SU-DHL-6 (cell line): ENCODE data around the gene CCDC136.

Experiments used
- CTCF ChIP-seq: fragments of 200-600 bp; sonication (generic); IDR thresholded peaks from one replicate; pipeline ENCODE4 v1.5.1; 2017; ENCODE audit warnings: antibody characterized with exemption, mild to moderate bottlenecking, low read length, moderate library complexity; ENCODE audit not compliant: insufficient read depth, poor library complexity, severe bottlenecking
- EZH2phosphoT487 ChIP-seq: fragments of 200-600 bp; sonication (generic), shearing (Covaris generic); conservative IDR thresholded peaks from 2 replicates; pipeline ENCODE4 v1.6.1; 2018; ENCODE audit warnings: mild to moderate bottlenecking, antibody characterized with exemption, low read length, moderate library complexity, mixed read lengths

GRCh38 chr7:128791121-128791971, at the start of gene CCDC136:
- TF ChIP-seq CTCF (no peak), EZH2phosphoT487 (no peak)
